GM21717 (cell line): ENCODE data around the gene MCM10.
"Not testable (repeated sequence)": the region's sequence is repeated elsewhere in the genome, so short reads cannot be mapped to it uniquely, and the experiment has no call there.

Experiments used
- ATAC-seq: cut with Tn5 transposase; IDR thresholded peaks from one replicate; pipeline ENCODE4 v1.9.1; 2021; ENCODE audit warnings: mild to moderate bottlenecking, moderate library complexity; ENCODE audit not compliant: unreplicated experiment

The MCM10 gene

GRCh38 chr10:13160934-13161856 lies at the start of gene MCM10:
Gene MCM10 (plus strand): TSS chr10:13161558. CDS start chr10:13164203, 2,645 bp downstream.
- peak; percentile 100 for ATAC-seq

GRCh38 chr10:13113544-13113943 lies 47.8 kb upstream of the MCM10 start:
- ATAC-seq, result no peak

- ATAC-seq, result no peak
Observed at GRCh38 chr10:13115832-13116803, 45.2 kb upstream of the MCM10 start.

- no peak for ATAC-seq
Observed at GRCh38 chr10:13117841-13118783, 43.2 kb upstream of the MCM10 start.

GRCh38 chr10:13118784-13119410 lies 42.5 kb upstream of the MCM10 start:
- ATAC-seq, result no peak

GRCh38 chr10:13120786-13121499 lies 40.4 kb upstream of the MCM10 start:
- no peak for ATAC-seq

- ATAC-seq, result no peak
Observed at GRCh38 chr10:13121500-13121854, 39.9 kb upstream of the MCM10 start.

- no peak for ATAC-seq
Observed at GRCh38 chr10:13136651-13137050, 24.7 kb upstream of the MCM10 start.

GRCh38 chr10:13139150-13139549 lies 22.2 kb upstream of the MCM10 start:
- no peak for ATAC-seq

GRCh38 chr10:13139676-13140075 lies 21.7 kb upstream of the MCM10 start:
- no peak for ATAC-seq

- no peak for ATAC-seq
Observed at GRCh38 chr10:13140627-13141190, 20.6 kb upstream of the MCM10 start.

GRCh38 chr10:13143766-13144165 lies 17.6 kb upstream of the MCM10 start:
- ATAC-seq, result no peak

GRCh38 chr10:13144814-13145213 lies 16.5 kb upstream of the MCM10 start:
- ATAC-seq, result no peak

- no peak for ATAC-seq
Observed at GRCh38 chr10:13146379-13146778, 15.0 kb upstream of the MCM10 start.

GRCh38 chr10:13147161-13147560 lies 14.2 kb upstream of the MCM10 start:
- ATAC-seq, result no peak

GRCh38 chr10:13152296-13152695 lies 9.1 kb upstream of the MCM10 start:
- no peak for ATAC-seq

GRCh38 chr10:13155860-13156259 lies 5.5 kb upstream of the MCM10 start:
- ATAC-seq, result not testable (repeated sequence)

GRCh38 chr10:13158401-13158800 lies 3.0 kb upstream of the MCM10 start:
- ATAC-seq, result no peak

- ATAC-seq, result peak; percentile 14
Observed at GRCh38 chr10:13161857-13162271, 506 bp downstream of the MCM10 start.
